GM19240 (cell line): ENCODE data around the gene EIF3M.

Experiments used
- DNase-seq: peaks from one replicate; pipeline ENCODE4 v3.0.0; 2011; ENCODE audit warnings: low spot score; ENCODE audit not compliant: insufficient read length

The EIF3M gene

DNA sequence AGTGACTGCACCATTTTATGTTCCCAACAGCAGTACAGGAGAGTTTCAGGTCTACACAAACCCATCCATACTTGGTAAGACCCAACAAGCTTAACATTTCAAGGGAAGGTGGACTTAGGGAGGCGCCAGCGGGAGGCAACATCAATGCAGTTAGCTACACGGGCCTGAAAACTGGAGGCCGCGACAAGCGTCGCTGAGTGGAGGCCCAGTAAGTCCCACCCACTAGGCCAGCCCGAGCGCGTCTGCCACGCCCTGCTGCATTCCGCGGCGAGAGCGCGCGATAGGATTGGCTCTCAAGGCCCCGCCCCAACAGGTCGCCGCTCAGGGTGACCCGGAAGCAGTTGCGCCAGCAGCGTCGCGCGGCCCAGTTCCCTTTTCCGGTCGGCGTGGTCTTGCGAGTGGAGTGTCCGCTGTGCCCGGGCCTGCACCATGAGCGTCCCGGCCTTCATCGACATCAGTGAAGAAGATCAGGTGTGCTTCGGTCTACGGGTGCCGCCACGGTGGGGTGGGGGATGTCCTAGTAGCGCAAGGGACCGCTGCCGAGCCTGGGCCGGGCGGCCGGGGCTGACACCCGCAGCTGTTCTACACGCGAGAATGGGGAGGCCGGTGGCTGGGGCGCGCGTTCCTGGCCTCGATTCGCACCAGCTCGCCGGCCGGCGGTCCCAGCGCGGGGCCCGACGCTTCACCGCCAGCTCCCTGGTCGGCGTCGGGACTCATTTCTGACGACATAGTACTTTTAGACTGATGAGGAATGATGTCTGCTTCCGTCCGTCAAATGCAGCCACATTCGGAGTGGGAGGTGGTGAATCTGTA is at the start of gene EIF3M:
Gene EIF3M (plus strand): TSS at position 373 of the 813 bp plus-strand sequence. CDS start 57 bp downstream, at position 430.
- DNase-seq, result peak; percentile 79

DNA sequence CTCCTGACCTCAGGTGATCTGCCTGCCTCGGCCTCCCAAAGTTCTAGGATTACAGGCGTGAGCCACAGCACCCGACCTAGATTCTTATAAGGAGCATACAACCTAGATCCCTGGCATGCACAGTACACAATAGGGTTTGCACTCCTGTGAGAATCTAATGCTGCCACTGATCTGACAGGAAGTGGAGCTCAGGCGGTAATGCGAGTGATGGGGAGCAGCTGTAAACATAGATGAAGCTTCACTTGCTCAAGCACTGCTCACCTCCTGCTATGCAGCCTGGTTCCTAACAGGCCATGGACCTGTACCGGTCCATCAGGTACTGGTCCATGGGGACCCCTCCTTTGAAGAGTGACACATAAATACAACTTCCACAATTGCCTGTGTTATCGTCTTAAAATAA is 44.8 kb upstream of the EIF3M start:
- no peak for DNase-seq

DNA sequence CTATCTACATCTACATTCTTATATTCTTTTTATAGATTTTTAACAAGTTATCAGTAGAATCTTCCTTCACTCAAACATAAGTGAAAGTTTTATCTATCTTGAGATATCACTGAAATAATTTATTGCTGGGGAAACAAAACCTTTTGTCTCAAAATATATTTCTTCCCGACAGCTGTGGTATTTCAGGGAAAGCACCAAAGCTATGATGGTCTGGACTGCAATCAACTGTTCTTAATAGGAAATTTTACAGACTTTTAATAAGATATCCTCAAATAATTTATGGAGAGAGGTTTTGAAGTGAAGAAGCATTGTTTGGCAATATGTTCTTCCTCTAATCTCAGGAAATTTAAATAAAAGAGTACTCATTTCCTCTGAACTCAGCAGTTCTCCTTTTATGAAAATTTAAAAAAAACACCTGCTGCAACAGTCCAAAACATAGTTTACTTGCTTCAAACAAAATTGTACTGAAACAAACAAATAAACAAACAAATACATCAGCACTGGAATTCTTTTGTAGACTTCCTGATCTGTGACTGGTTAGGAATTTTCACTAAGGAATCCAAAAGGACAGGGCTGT is 33.9 kb upstream of the EIF3M start:
- no peak for DNase-seq

DNA sequence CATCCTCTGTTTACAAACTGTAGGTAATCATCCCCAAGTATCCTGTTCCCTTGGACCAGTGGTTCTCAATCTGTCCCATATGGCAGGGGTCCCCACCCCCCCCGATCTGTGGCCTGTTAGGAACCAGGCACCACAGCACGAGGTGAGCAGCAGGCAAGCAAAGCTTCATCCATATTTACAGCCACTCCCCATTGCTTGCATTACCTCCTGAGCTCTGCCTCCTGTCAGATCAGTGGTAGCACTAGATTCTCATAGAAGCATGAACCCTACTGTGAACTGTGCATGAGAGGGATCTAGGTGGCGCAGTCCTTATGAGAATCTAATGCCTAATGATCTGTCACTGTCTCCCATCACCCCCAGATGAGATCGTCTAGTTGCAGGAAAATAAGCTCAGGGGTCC is 33.4 kb upstream of the EIF3M start:
- no peak for DNase-seq

DNA sequence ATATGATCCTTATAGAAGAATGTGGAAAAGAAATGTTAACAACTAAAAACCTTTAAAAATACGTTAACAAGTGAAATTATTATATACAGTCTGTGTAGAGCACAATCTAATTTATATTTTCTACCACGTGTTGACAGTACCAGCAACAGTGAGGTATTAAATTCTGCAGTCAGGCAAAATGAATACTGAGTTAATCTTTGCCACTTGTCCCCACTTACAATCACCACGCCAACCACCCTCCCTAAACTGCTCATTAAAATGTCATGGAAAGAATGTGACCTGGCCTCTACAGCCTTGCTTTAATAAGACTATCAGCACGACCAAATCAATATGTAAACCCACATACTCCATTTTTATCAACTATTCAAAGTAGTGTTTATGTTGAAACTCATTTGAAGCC is 28.5 kb upstream of the EIF3M start:
- DNase-seq, result no peak

DNA sequence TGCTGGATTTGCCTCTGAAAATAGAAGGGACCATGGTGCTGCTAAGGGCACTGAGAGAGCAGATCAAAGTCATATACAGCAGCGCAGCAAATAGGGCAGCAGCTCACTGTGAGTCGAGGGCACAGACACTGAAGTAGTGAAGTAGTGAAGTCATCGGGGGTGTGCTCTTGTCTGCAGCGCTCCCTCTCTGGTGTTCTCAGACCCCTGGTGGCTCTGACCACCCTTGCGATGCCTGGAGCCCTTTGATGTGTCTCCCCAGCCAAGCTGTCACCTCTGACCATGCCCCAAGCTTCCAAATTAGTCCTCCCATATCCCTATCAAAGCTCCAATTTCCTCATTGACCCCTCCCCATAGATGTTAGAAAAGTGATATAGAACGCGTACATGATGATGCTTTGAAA is 27.7 kb upstream of the EIF3M start:
- DNase-seq, result no peak

DNA sequence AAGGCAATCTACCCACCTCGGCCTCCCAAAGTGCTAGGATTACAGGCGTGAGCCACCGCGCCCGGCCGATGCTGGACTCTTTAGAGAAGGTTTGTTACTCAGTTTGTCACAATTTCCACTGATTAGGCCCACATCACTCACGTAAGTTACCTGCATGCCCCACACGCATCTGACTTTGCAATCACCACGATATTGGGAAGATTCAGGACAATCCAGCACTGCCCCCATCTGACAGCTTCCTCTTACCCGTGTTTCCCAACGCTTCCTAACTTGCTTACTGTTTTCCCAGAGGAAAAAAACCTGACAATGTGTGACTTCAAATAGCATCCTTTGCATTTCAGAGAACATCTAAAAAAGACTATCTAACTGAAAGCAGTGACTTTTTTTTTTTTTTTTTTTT is 21.8 kb upstream of the EIF3M start:
- no peak for DNase-seq

DNA sequence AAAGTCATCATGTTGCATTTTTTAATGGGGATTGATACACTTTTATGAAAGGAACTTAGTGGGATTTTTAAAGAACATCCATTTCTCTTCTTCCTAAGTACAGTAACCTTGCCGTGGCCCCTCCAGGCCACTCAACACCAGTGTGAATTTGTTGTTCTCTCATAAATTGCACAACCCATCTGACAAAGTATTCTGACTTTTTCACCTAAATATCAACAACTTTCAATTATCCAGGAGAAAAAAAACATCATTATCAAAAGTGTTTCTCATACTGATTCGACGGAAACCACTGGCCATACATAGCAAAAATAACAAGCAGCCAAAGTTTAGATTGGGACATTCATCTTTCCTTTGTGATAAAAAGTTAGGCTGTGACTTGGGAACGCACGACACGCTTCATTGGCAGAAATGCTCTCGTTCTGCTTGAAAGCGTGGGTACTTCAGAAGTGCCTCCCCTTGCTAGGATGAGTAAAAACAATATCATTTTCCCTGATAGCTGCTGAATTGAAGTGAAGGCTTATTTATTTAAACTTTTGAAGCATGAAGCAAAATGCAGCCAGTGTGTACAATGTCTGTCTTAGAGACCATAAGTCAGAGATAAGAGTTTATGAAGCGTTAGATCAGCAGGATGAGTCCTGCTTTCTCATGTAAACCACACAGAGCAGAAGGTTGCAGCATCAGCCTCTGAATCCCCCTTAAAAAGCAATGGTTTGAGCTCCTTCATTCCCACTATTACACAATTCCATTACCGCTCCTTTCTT is 20.6 kb upstream of the EIF3M start:
- DNase-seq, result no peak

DNA sequence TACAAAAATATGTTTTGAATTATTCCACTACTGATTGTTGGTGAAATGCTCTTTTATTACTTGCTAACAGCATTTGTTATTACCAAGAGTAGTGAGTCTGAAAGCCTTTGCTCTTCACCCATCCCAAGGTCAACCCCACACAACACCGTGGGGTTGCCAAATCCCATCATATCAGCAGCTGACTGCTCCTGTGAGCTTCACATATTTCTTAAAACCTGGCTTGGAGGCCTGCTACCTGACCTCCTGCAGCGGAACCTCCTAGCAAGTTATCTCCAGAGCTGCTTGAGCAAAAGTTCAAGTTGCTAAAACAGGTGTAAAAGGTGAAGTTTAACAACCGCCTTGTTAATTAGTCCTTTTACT is 20.1 kb upstream of the EIF3M start:
- DNase-seq, result no peak

DNA sequence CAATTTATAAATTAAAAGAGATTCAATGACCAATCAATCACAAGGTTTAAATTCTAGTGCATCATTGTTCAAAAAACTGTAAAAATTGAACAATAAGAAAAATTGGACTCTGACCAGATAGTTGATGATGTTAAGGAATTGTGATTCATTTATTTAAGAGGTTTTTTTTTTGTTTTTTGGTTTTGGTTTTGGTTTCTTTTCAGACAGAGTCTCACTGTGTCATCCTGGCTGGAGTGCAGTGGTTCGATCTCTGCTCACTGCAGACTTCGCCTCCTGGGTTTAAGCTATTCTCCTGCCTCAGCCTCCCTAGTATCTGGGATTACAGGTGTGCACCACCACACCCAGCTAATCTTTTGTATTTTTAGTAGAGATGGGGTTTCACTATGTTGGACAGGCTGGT is 17.1 kb upstream of the EIF3M start:
- DNase-seq, result no peak

DNA sequence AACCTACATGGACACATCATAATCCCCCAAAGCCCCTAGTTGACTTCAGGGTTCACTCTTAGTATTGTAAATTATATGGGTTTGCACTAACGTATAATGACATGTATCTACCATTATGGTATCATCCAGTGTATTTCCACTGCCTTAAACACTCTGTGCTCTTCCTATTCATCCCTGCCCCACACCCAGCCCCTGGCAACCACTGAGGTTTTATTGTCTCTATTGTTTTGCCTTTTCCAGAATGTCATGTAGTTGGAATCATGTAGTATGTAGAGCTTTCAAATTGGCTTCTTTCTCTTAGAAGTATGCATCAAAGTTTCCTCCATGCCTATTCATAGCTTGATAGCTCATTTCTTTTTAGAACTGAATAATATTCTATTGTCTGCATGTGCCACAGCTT is 16.5 kb upstream of the EIF3M start:
- no peak for DNase-seq

DNA sequence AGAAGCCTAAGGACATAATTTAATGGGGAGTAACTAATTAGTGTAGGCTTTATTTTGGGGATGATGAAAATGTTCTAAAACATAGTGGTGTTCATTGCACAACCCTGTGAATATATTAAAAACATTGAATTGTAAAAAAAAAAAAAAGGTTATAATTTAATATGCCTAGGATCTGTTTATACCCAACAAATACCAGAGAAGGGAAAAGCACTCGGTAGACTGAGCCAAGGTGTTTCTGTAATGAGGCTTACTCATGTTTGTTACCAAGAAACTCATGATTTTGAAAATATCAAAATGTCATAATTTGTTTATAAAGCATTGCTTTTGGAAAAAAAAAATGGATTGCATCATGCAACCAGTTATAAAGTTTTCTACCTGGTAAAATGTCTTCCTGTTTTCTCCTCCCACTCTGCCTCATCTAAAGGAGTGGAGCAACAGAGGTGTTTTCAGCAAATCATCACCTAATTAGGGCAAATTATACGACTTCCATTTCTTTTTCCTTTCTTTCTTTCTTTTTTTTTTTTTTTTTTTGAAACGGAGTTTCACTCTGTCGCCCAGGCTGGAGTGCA is 14.2 kb upstream of the EIF3M start:
- no peak for DNase-seq

DNA sequence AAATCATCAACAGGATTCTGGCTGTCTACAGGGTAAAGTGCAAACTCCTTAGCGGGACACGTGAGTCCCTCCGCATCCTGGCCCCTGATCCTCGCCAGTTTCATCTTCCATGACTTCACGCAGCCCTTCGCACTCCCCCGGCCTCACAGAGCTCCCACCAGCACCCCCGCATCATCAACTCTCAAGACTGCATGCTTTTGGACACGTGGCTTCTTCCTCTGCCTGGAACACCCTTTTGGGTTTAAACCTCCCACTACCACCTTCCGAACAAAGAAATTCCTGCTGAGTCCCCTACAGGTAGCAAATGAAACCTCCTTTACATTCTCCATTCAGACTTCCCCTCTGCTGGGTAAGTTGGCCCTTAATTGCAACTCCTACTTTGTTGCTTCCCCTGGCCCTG is 12.6 kb upstream of the EIF3M start:
- no peak for DNase-seq

DNA sequence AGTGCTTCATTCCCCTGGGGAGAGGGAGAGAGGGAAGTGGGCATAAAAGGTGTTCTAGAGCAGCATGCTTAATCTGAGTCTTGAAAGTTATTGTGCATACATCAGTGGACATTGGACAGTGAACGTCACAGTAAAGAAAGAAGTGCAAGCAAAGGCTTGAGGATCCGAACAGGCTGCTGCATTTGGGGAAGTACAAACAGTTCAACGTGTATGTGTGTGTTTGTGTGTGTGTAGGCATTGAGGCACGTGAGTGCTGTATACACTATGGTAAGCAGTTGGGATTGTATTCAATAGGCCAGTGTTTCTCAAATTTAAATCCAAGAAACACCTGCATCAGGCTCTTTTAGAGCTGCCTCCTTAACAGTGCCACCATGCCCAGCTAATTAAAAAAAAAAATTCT is 10.4 kb upstream of the EIF3M start:
- DNase-seq, result no peak

DNA sequence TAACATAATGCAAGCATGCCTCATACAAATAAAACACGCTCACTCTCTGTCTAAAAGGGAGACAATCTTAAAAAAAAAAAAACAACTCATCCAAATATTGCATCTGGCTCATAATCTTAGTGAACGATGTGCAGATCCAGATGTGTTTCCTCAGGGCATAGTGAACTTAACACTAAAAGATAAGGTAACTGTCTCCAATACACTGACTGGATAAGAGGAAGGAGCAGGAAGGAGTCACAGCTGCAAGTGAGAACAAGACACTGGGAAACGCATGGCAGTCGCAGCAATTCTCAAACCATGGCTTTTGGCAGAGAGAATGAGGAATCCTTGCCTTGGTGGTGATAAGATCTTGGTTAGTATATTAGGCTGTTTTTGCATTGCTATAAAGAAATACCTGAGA is 9.2 kb upstream of the EIF3M start:
- DNase-seq, result no peak

DNA sequence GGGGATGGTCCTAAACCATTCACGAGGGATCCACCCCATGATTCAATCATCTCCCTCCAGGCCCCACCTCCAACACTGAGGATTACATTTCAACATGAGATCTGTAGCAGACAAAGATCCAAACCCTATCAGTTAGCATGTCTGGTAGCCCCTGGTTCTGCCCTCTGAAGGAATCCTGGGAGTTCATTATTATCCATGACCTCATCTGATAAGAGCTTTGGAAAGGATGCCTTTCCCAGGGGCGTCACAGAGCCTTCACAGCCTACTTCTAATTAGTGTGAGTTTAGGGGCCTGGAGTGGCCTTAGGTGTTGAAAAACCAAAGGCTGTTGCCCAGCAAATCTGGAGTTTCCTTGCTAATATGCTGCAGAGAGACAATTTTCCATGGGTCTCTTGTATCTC is 8.6 kb upstream of the EIF3M start:
- DNase-seq, result no peak

DNA sequence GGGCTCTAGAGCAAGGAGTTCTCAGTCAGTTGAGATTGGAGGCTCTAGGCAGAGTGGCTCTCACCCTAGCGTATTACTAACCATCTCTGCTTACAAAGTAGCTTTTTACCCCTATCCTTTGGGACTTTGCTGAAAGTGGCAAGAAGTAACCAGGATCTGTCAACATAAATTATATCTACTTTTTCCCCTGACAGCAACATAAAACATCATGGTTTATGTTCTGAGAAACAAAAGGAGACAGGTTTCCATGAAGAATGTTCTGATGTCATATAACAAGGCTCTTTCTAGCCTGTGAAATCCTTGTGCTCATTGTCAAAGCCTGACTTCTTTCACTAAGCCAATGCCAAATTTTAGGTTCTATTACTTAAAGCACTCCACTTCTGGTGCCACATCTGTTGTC is 7.2 kb upstream of the EIF3M start:
- DNase-seq, result no peak

DNA sequence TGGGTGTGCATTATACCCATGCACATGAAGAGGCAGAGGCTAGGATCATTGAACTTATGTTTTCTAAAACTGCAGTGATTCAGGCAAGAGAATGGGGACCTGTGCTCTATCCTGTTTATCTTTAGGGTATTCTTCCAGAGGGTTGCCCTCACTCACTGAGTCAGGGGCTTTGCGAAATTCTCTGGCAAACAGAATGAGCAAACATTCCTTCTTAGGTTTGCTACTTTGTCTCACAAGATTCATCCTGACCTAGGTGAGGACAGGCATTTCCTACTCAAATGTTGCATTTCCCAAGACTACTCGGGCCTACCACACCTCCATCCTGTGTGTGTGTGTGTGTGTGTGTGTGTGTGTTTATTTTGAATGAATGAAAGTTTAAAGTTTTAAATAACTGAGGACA is 2.7 kb upstream of the EIF3M start:
- DNase-seq, result no peak

DNA sequence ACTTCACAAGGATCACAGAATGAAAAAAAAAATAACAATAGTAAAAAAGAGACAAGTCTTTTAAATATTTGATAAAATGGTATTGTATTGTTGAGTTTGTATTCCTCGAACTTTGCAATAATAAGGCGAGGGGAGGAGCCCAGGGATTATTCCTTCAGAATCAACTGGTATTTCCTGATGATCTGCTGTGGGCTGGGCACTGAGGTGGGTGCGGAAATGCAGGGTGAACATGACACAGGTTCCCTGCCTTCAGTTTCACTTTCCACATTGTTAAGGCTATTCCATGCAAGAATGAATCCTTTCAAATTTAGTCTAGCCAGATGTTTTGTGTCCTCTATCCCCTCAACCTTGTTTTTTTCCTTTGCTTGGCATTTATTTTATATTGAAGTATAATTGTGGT is 2.1 kb upstream of the EIF3M start:
- no peak for DNase-seq

DNA sequence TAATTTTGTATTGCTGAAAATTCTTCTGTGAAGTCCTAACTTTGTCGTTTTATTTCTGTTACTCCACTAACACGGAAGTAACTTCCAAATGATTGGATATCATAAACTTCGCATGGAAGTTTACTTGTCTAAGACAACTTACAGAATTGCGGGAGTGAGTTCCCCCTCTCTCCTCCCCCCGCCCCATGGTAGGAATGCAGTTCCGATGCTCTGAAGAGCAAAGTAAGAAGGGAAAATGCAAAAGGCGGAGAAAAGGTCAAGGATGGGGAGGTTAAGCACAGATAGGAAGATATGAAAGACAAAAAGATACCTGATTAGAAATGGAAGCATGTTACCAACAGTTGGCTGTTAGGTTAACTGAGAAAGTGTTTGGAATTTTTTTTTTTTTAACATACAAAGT is 1.3 kb downstream of the EIF3M start:
- no peak for DNase-seq

DNA sequence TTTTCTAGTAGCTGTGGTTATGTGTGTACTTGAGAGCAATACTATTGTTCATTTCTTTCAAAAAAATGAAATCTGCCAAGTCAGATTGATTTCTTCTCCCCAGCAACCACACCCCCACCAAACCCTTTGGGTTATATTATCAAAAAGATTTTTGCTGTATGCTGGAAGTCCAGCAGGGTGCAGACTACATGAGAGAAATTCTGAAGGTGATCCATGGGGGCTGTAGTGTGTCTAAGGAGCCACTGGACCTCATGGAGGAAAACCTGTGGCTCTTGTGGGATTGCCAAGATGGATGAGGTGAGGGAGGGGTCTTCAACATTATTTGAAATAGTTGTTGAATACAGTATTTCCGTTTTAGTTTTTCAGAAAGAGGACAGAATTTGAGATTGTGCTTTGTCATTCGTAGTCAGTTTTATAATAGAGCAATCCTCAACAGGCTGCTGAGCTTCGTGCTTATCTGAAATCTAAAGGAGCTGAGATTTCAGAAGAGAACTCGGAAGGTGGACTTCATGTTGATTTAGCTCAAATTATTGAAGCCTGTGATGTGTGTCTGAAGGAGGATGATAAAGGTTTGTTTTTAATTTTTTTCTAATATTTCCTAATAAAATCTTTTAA is 3.1 kb downstream of the EIF3M start:
- no peak for DNase-seq

DNA sequence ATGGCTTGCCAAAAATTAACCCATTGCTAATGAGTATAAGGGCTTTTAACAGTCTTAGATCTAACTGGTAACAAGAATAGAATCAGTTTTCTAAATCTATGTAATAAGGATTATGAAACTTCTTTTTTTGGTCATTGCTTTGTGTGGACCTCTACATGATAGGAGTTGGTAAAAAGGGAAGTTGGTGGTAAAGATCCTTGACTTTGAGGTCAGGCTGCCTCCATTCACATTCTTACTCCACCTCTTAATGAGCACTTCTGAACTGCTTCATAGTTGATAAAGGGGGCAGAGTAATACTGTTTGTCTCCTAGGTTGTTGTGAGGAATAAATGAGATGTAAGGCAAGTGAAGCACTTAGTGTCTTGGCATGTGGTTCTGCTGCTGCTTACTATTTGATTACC is 10.6 kb downstream of the EIF3M start:
- DNase-seq, result no peak
